Mesenteric fat pad (tissue), 1 donor: Measurements from ENCODE around the gene RNF217. TPM values are rescaled to one million over a fixed set of nuclear protein-coding genes. Genes with fewer than 3 reads are reported as not detected.
"Not testable (repeated sequence)": the region's sequence is repeated elsewhere in the genome, so short reads cannot be mapped to it uniquely, and the experiment has no call there.

Experiments
- DNase-seq: peaks from one replicate; pipeline ENCODE4 v3.0.0-alpha.2; 2020; ENCODE audit warnings: low spot score
- long read RNA-seq: library from polyadenylated mRNA; unstranded; transcript quantifications from one replicate; pipeline ENCODE4 v2.0.0, GENCODE V29; 2020
- total RNA-seq: library from RNA; stranded (reverse); fragmentation: NEBNext Ultra II Directional; extraction: Animal tissue kit (Norgen Biotek cat#: 25700); gene quantifications from one replicate; pipeline ENCODE4 v1.2.1, GENCODE V29; 2021
- donor health status: DM: yes; HTN: yes; CAD: no.

RNF217 gene
- total RNA-seq, result 34.1 TPM
- long read RNA-seq, full-length matches to known transcripts, result 3 of 10 reads
- long read RNA-seq, partial matches to known transcripts, result 2 of 10 reads
- long read RNA-seq, other reads (novel, unspliced or antisense), result 5 of 10 reads

- no peak for DNase-seq
Measured at GRCh38 chr6:124961777-124962638, at the start of gene RNF217. RNF217 (plus strand) TSS chr6:124962437; CDS start chr6:124962545, 108 bp downstream.

- no peak for DNase-seq
Measured at GRCh38 chr6:124913056-124913455, 49.2 kb upstream of the RNF217 start.

- no peak for DNase-seq
Measured at GRCh38 chr6:124917769-124918168, 44.5 kb upstream of the RNF217 start.

GRCh38 chr6:124919703-124920102, 42.5 kb upstream of the RNF217 start:
- not testable (repeated sequence) for DNase-seq

- no peak for DNase-seq
Measured at GRCh38 chr6:124924333-124924759, 37.9 kb upstream of the RNF217 start.

GRCh38 chr6:124926435-124926834, 35.8 kb upstream of the RNF217 start:
- DNase-seq, result no peak

- no peak for DNase-seq
Measured at GRCh38 chr6:124927806-124928205, 34.4 kb upstream of the RNF217 start.

GRCh38 chr6:124928851-124929250, 33.4 kb upstream of the RNF217 start:
- no peak for DNase-seq

GRCh38 chr6:124937645-124938044, 24.6 kb upstream of the RNF217 start:
- DNase-seq, result no peak

- DNase-seq, result no peak
Measured at GRCh38 chr6:124941259-124941658, 21.0 kb upstream of the RNF217 start.

GRCh38 chr6:124943658-124944057, 18.6 kb upstream of the RNF217 start:
- no peak for DNase-seq

- DNase-seq, result no peak
Measured at GRCh38 chr6:124947971-124948451, 14.2 kb upstream of the RNF217 start.

GRCh38 chr6:124949706-124950105, 12.5 kb upstream of the RNF217 start:
- DNase-seq, result no peak

GRCh38 chr6:124953808-124954207, 8.4 kb upstream of the RNF217 start:
- no peak for DNase-seq

- DNase-seq, result no peak
Measured at GRCh38 chr6:124955108-124955856, 7.0 kb upstream of the RNF217 start.

- DNase-seq, result no peak
Measured at GRCh38 chr6:124956018-124956417, 6.2 kb upstream of the RNF217 start.

GRCh38 chr6:124958149-124958548, 4.1 kb upstream of the RNF217 start:
- DNase-seq, result no peak

- DNase-seq, result no peak
Measured at GRCh38 chr6:124958759-124959354, 3.4 kb upstream of the RNF217 start.

- no peak for DNase-seq
Measured at GRCh38 chr6:124960757-124961463, 1.3 kb upstream of the RNF217 start.

GRCh38 chr6:124961464-124961776, 817 bp upstream of the RNF217 start:
- DNase-seq, result no peak
